BE2C (cell line): ENCODE results near the gene LPIN3.
A peak's percentile ranks its signal among the peaks of the same experiment; 100 is the strongest.

Source experiments
- DNase-seq: peaks from one replicate; pipeline ENCODE4 v3.0.0-alpha.2; 2020
- H3K27me3 ChIP-seq: fragments of 250-450 bp; sonication (Bioruptor Pico); 2 replicates; pipeline ENCODE4 v1.5.1; 2020; ENCODE audit warnings: mild to moderate bottlenecking
- H3K36me3 ChIP-seq: fragments of 250-450 bp; sonication (Bioruptor Pico); 2 replicates; pipeline ENCODE4 v1.5.1; 2020; ENCODE audit warnings: mild to moderate bottlenecking
- H3K4me1 ChIP-seq: fragments of 250-450 bp; sonication (Bioruptor Pico); 2 replicates; pipeline ENCODE4 v1.5.1; 2020
- H3K4me3 ChIP-seq: 2 replicates; pipeline ENCODE4 v1.5.1; 2011; ENCODE audit warnings: low read depth, low read length
- H3K9me3 ChIP-seq: fragments of 250-450 bp; sonication (Bioruptor Pico); 2 replicates; pipeline ENCODE4 v1.5.1; 2020
- TF ChIP-seq, protein P1 (sequence below): IDR thresholded peaks from 2 replicates; pipeline ENCODE4 v1.5.1; 2012; ENCODE audit warnings: mild to moderate bottlenecking, low read depth, low read length

LPIN3 gene

GRCh38 chr20:41394931-41395666 lies 54.5 kb downstream of the LPIN3 start:
- Histone ChIP-seq H3K36me3 (no peaks in the 10 kb centered on the region), H3K4me3 (no peak overlapping the region), H3K9me3 (peaks cover 2% of the 10 kb centered on the region; the same call in 1 of the 2 replicates), H3K4me1 (peaks cover 22% of the 10 kb centered on the region), H3K27me3 (no peaks in the 10 kb centered on the region)
- TF ChIP-seq, protein P1, sequence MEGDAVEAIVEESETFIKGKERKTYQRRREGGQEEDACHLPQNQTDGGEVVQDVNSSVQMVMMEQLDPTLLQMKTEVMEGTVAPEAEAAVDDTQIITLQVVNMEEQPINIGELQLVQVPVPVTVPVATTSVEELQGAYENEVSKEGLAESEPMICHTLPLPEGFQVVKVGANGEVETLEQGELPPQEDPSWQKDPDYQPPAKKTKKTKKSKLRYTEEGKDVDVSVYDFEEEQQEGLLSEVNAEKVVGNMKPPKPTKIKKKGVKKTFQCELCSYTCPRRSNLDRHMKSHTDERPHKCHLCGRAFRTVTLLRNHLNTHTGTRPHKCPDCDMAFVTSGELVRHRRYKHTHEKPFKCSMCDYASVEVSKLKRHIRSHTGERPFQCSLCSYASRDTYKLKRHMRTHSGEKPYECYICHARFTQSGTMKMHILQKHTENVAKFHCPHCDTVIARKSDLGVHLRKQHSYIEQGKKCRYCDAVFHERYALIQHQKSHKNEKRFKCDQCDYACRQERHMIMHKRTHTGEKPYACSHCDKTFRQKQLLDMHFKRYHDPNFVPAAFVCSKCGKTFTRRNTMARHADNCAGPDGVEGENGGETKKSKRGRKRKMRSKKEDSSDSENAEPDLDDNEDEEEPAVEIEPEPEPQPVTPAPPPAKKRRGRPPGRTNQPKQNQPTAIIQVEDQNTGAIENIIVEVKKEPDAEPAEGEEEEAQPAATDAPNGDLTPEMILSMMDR, result no peak
- no peak for DNase-seq

- Histone ChIP-seq H3K27me3 (no peaks in the 10 kb centered on the region), H3K36me3 (no peaks in the 10 kb centered on the region), H3K9me3 (peaks cover 2% of the 10 kb centered on the region; the same call in 1 of the 2 replicates), H3K4me1 (peaks cover 22% of the 10 kb centered on the region), H3K4me3 (no peak overlapping the region)
- DNase-seq, result peak; percentile 40
- TF ChIP-seq, protein P1, result no peak
Measured at GRCh38 chr20:41395667-41396664, 55.3 kb downstream of the LPIN3 start.

- Histone ChIP-seq H3K36me3 (peaks cover 9% of the 10 kb centered on the region), H3K4me1 (peaks cover 16% of the 10 kb centered on the region), H3K9me3 (no peaks in the 10 kb centered on the region), H3K4me3 (no peak overlapping the region), H3K27me3 (no peaks in the 10 kb centered on the region)
- DNase-seq, result no peak
- TF ChIP-seq, protein P1, result no peak
Measured at GRCh38 chr20:41398408-41398807, 57.8 kb downstream of the LPIN3 start.

DNA sequence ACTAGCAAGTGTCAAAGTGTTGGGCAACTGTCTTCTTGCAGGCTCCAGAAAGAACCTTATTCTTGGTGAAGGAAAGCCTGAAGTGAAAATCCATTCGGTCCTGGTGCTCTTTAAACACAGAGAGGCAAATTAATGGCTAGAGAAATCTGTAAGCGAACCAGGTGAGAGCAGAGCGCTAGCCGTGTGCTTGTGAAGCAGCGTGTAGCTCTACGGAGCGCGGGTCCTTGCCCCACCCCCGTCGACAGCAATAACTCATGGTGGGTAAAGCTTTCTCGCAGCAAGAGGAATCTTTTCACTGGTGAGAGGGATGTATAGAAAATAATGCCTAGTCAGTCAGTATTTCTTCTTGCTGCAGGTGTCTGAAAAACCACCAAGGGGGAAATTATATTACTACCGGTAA lies 63.0 kb downstream of the LPIN3 start:
- Histone ChIP-seq H3K36me3 (peaks cover 47% of the 10 kb centered on the region), H3K4me1 (peaks cover 17% of the 10 kb centered on the region), H3K9me3 (no peaks in the 10 kb centered on the region), H3K4me3 (no peak overlapping the region), H3K27me3 (no peaks in the 10 kb centered on the region)
- TF ChIP-seq, protein P1, result no peak
- no peak for DNase-seq

DNA sequence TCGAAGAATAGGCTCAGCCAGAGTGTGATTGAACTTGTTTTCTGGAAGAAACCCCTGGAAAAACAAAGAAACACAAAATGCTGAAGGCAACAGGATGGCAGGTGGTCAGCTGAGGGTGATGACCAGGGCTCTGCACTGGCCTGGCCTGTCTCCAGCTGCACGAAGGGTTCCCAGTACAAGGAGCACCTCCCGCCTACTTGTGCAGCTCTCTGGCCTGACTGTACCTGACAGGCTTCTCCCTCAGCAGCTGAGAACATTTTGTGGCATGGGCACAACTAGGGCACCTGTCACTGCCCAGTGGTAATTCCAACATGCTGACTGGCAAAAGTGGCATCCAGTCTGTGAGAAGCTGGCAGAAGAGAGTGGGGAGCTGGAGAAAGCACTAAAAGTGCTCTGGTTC lies 64.8 kb downstream of the LPIN3 start:
- Histone ChIP-seq H3K4me1 (peaks cover 20% of the 10 kb centered on the region), H3K9me3 (no peaks in the 10 kb centered on the region), H3K4me3 (no peak overlapping the region), H3K36me3 (peaks cover 52% of the 10 kb centered on the region), H3K27me3 (no peaks in the 10 kb centered on the region)
- DNase-seq, result no peak
- TF ChIP-seq, protein P1, result no peak
